Mammary epithelial cell (primary cell): ENCODE data around the gene PPARG.

ENCODE experiments used
- EZH2 ChIP-seq: IDR thresholded peaks from 2 replicates; pipeline ENCODE4 v1.6.1; 2012; ENCODE audit warnings: low read length, inconsistent platforms, borderline replicate concordance
- TF ChIP-seq, protein P1 (sequence below), 2 donors: IDR thresholded peaks in 1 of 2; conservative IDR thresholded peaks in 1 of 2; 2 replicates each; pipeline ENCODE4 v1.5.1; 2011 to 2012; ENCODE audit warnings: inconsistent platforms in 2 of 2, low read length in 2 of 2, mild to moderate bottlenecking in 2 of 2, control low read depth in 1 of 2, low read depth in 1 of 2; ENCODE audit not compliant: insufficient read depth in 1 of 2; ENCODE audit errors: extremely low read depth in 1 of 2

GRCh38 chr3:12349895-12350811, 61.3 kb downstream of the PPARG start:
- TF ChIP-seq, protein P1, sequence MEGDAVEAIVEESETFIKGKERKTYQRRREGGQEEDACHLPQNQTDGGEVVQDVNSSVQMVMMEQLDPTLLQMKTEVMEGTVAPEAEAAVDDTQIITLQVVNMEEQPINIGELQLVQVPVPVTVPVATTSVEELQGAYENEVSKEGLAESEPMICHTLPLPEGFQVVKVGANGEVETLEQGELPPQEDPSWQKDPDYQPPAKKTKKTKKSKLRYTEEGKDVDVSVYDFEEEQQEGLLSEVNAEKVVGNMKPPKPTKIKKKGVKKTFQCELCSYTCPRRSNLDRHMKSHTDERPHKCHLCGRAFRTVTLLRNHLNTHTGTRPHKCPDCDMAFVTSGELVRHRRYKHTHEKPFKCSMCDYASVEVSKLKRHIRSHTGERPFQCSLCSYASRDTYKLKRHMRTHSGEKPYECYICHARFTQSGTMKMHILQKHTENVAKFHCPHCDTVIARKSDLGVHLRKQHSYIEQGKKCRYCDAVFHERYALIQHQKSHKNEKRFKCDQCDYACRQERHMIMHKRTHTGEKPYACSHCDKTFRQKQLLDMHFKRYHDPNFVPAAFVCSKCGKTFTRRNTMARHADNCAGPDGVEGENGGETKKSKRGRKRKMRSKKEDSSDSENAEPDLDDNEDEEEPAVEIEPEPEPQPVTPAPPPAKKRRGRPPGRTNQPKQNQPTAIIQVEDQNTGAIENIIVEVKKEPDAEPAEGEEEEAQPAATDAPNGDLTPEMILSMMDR (conservative IDR thresholded peaks at IDR 0.05 in 1 of 2, IDR thresholded peaks at IDR 0.05 in 1 of 2; ENCODE audit: extremely low read depth in 1 of 2, insufficient read depth in 1 of 2, low read depth in 1 of 2, low read length in 2 of 2), result no peak
- TF ChIP-seq EZH2, result no peak
